K562 (cell line): ENCODE results near the gene PBXIP1. TPM values are rescaled to one million over a fixed set of nuclear protein-coding genes. Genes with fewer than 3 reads are reported as not detected.

Experiments
- BCL6 ChIP-seq: fragments of 250-450 bp; sonication (Bioruptor Pico); IDR thresholded peaks from 2 replicates; pipeline ENCODE4 v1.4.0; 2020
- CBX3 ChIP-seq, 2 experiments: IDR thresholded peaks; 1 replicate in 1 of 2; 2 replicates in 1 of 2; pipeline ENCODE4 v1.6.1; 2012; ENCODE audit warnings: inconsistent platforms in 2 of 2, low read length in 2 of 2, borderline replicate concordance in 1 of 2, control low read depth in 1 of 2
- DIDO1 ChIP-seq: fragments of 450-650 bp; IDR thresholded peaks from 2 replicates; pipeline ENCODE4 v1.6.1; 2016; ENCODE audit warnings: low read depth, missing biosample characterization, missing genetic modification characterization
- FOXA3 ChIP-seq, 2 experiments: fragments of 450-650 bp in 1 of 2; sonication (generic) in 1 of 2; formaldehyde crosslinking; IDR thresholded peaks in 1 of 2; conservative IDR thresholded peaks in 1 of 2; 2 replicates each; pipeline versions ENCODE4 v1.4.0 to v1.8.0; 2020 to 2022; ENCODE audit warnings: mild to moderate bottlenecking in 2 of 2, missing genetic modification reagents in 1 of 2
- HNRNPUL1 ChIP-seq: fragments of 200-400 bp; formaldehyde crosslinking; IDR thresholded peaks from 2 replicates; pipeline ENCODE4 v1.6.1; 2017; ENCODE audit warnings: low read length
- KLF13 ChIP-seq: fragments of 450-650 bp; IDR thresholded peaks from 2 replicates; pipeline ENCODE4 v1.6.1; 2016; ENCODE audit warnings: missing genetic modification characterization, low read depth, mild to moderate bottlenecking, missing compliant biosample characterization, moderate library complexity, borderline replicate concordance
- MAFG ChIP-seq: fragments of 450-650 bp; conservative IDR thresholded peaks from 2 replicates; pipeline ENCODE4 v1.6.1; 2016; ENCODE audit warnings: missing genetic modification characterization, missing compliant biosample characterization
- MBD2 ChIP-seq: sonication (generic); IDR thresholded peaks from 2 replicates; pipeline ENCODE4 v1.6.1; 2016; ENCODE audit warnings: low read depth, borderline replicate concordance
- MEF2D ChIP-seq: conservative IDR thresholded peaks from 2 replicates; pipeline ENCODE4 v1.6.1; 2016; ENCODE audit warnings: low read depth, missing genetic modification characterization, missing compliant biosample characterization
- MTF1 ChIP-seq: fragments of 250-450 bp; sonication (Bioruptor Pico); IDR thresholded peaks from 2 replicates; pipeline ENCODE4 v1.9.0; 2021; ENCODE audit warnings: moderate library complexity, mild to moderate bottlenecking, inconsistent platforms, borderline replicate concordance
- NCOA4 ChIP-seq: fragments of 450-650 bp; IDR thresholded peaks from 2 replicates; pipeline ENCODE4 v1.6.1; 2018; ENCODE audit warnings: mild to moderate bottlenecking; ENCODE audit not compliant: partially characterized antibody
- NCOA6 ChIP-seq: fragments of 450-650 bp; IDR thresholded peaks from 2 replicates; pipeline ENCODE4 v1.6.1; 2017; ENCODE audit warnings: mild to moderate bottlenecking
- POLR2AphosphoS5 ChIP-seq: IDR thresholded peaks from 2 replicates; pipeline ENCODE4 v1.6.1; 2011; ENCODE audit warnings: mild to moderate bottlenecking, low read depth, low read length, moderate library complexity; ENCODE audit not compliant: control insufficient read depth, insufficient read depth
- POLR2G ChIP-seq: fragments of 200-400 bp; formaldehyde crosslinking; IDR thresholded peaks from 2 replicates; pipeline ENCODE4 v1.6.1; 2017; ENCODE audit warnings: low read depth, mild to moderate bottlenecking, antibody characterized with exemption, low read length, moderate library complexity
- RNF2 ChIP-seq: sonication (generic); IDR thresholded peaks from 2 replicates; pipeline ENCODE4 v1.6.1; 2016
- SMARCB1 ChIP-seq: IDR thresholded peaks from 2 replicates; pipeline ENCODE4 v1.6.1; 2011; ENCODE audit warnings: improper control_type of control experiment, low read depth; ENCODE audit not compliant: insufficient read length
- SP1 ChIP-seq: sonication (generic); formaldehyde crosslinking; IDR thresholded peaks from 2 replicates; pipeline ENCODE4 v1.8.1; 2022; ENCODE audit warnings: mild to moderate bottlenecking, missing genetic modification reagents
- STAG1 ChIP-seq: sonication (generic); formaldehyde crosslinking; IDR thresholded peaks from 2 replicates; pipeline ENCODE4 v1.5.0; 2020; ENCODE audit warnings: missing genetic modification reagents, borderline replicate concordance
- TGIF2 ChIP-seq: sonication (generic); formaldehyde crosslinking; IDR thresholded peaks from 2 replicates; pipeline ENCODE4 v1.8.1; 2022; ENCODE audit warnings: mild to moderate bottlenecking, missing genetic modification reagents, moderate library complexity
- USF1 ChIP-seq: sonication (generic); formaldehyde crosslinking; IDR thresholded peaks from 2 replicates; pipeline ENCODE4 v1.9.0; 2022; ENCODE audit warnings: mild to moderate bottlenecking, missing genetic modification reagents
- XRCC4 ChIP-seq: IDR thresholded peaks from one replicate; pipeline ENCODE4 v1.6.1; 2011; ENCODE audit not compliant: insufficient read depth, insufficient read length; ENCODE audit errors: extremely low read depth
- ZNF507 ChIP-seq: conservative IDR thresholded peaks from 2 replicates; pipeline ENCODE4 v1.6.1; 2017; ENCODE audit warnings: missing genetic modification characterization, missing compliant biosample characterization
- ZNF695 ChIP-seq: fragments of 450-650 bp; formaldehyde crosslinking; IDR thresholded peaks from 2 replicates; pipeline ENCODE4 v1.4.0; 2020; ENCODE audit warnings: mild to moderate bottlenecking, moderate library complexity
- ZNF717 ChIP-seq: fragments of 250-450 bp; sonication (Bioruptor Pico); IDR thresholded peaks from 2 replicates; pipeline ENCODE4 v1.5.0; 2021
- ZNF77 ChIP-seq: fragments of 250-450 bp; sonication (Bioruptor Pico); IDR thresholded peaks from 2 replicates; pipeline ENCODE4 v1.5.0; 2020
- polyA plus RNA-seq, 8 experiments: library from polyadenylated mRNA; depleted of rRNA in 4 of 8; stranded (reverse) in 5 of 8; unstranded in 3 of 8; fragments of >200 nt; fragmentation: Nextera tagmentation in 2 of 8; fragmentation: Illumina TruSeq in 1 of 8; extraction: Ambion mirVana in 2 of 8; extraction: Trizol in 1 of 8; gene quantifications; 2 replicates each; pipeline versions ENCODE4 v1.2.1 to v1.2.3, GENCODE V29; 2011 to 2014; ENCODE audit warnings: inconsistent platforms in 1 of 8, missing spikeins in 1 of 8
- total RNA-seq, 7 experiments: library from RNA; depleted of rRNA in 6 of 7; stranded (reverse); fragments of >200 nt in 6 of 7; fragmentation: Illumina TruSeq in 2 of 7; extraction: Trizol in 2 of 7; gene quantifications; 2 replicates each; pipeline versions ENCODE4 v1.2.1 to v1.2.3, GENCODE V29; 2011 to 2021; ENCODE audit warnings: low replicate concordance in 1 of 7
- TF ChIP-seq, protein P1 (sequence below): fragments of 450-650 bp; conservative IDR thresholded peaks from 2 replicates; pipeline ENCODE4 v1.6.1; 2016; ENCODE audit warnings: missing genetic modification characterization, low read depth, mild to moderate bottlenecking, control low read depth, missing compliant biosample characterization
- TF ChIP-seq, protein P2 (sequence below): fragments of 450-650 bp; formaldehyde crosslinking; IDR thresholded peaks from 2 replicates; pipeline ENCODE4 v1.4.0; 2020; ENCODE audit warnings: mild to moderate bottlenecking

Gene PBXIP1
- total and polyA plus RNA-seq, 9 of the 15 experiments (the other 6 are each of a cell fraction or from before 2014, with no cell fraction given): 0.13 to 8.3 (median 5.8) TPM

GRCh38 chr1:154937085-154937987 is 18.6 kb downstream of the PBXIP1 start (continued):
- TF ChIP-seq, protein P1, sequence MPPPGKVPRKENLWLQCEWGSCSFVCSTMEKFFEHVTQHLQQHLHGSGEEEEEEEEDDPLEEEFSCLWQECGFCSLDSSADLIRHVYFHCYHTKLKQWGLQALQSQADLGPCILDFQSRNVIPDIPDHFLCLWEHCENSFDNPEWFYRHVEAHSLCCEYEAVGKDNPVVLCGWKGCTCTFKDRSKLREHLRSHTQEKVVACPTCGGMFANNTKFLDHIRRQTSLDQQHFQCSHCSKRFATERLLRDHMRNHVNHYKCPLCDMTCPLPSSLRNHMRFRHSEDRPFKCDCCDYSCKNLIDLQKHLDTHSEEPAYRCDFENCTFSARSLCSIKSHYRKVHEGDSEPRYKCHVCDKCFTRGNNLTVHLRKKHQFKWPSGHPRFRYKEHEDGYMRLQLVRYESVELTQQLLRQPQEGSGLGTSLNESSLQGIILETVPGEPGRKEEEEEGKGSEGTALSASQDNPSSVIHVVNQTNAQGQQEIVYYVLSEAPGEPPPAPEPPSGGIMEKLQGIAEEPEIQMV (tag): no peak
- TF ChIP-seq ZNF77 (CRISPR knock-in tag): no peak
- peak; percentile 95 for TF ChIP-seq MBD2
- no peak for TF ChIP-seq MAFG (tag)
- no peak; the same call in 1 of the 2 replicates for TF ChIP-seq DIDO1 (tag)
- no peak for TF ChIP-seq CBX3 (IDR thresholded peaks at IDR 0.05; ENCODE audit: borderline replicate concordance in 1 of 2, low read length in 2 of 2)
- no peak for TF ChIP-seq ZNF695 (CRISPR knock-in tag)
- no peak for TF ChIP-seq ZNF507 (tag)
- peak; percentile 58; the same call in 1 of the 2 replicates for TF ChIP-seq MEF2D (tag)
- TF ChIP-seq SMARCB1: no peak
- TF ChIP-seq RNF2: no peak
- no peak for TF ChIP-seq STAG1
- peak; percentile 82; the same call in 1 of the 2 replicates for TF ChIP-seq SP1 (CRISPR knock-in tag)
- TF ChIP-seq USF1 (CRISPR knock-in tag): no peak
- TF ChIP-seq NCOA6: peak; percentile 79
- no peak for TF ChIP-seq NCOA4
- TF ChIP-seq ZNF717: no peak
- TF ChIP-seq POLR2G: no peak
- no peak for TF ChIP-seq FOXA3 (CRISPR knock-in tag; conservative IDR thresholded peaks at IDR 0.05 in 1 of 2, IDR thresholded peaks at IDR 0.05 in 1 of 2)
- TF ChIP-seq POLR2AphosphoS5: no peak; the same call in 1 of the 2 replicates
- TF ChIP-seq MTF1: no peak
- TF ChIP-seq, protein P2, sequence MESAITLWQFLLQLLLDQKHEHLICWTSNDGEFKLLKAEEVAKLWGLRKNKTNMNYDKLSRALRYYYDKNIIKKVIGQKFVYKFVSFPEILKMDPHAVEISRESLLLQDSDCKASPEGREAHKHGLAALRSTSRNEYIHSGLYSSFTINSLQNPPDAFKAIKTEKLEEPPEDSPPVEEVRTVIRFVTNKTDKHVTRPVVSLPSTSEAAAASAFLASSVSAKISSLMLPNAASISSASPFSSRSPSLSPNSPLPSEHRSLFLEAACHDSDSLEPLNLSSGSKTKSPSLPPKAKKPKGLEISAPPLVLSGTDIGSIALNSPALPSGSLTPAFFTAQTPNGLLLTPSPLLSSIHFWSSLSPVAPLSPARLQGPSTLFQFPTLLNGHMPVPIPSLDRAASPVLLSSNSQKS (CRISPR knock-in tag): no peak
- no peak for TF ChIP-seq TGIF2 (CRISPR knock-in tag)
- no peak for TF ChIP-seq BCL6 (CRISPR knock-in tag)
- no peak for TF ChIP-seq HNRNPUL1
- no peak for TF ChIP-seq XRCC4
- TF ChIP-seq KLF13 (tag): 0 out of 2 replicates have a peak, but pooled peaks have one; percentile 9
